ENCODE results near the gene TYMP.
"Not testable (repeated sequence)": the region's sequence is repeated elsewhere in the genome, so short reads cannot be mapped to it uniquely, and the experiment has no call there.

TYMP gene

DNA sequence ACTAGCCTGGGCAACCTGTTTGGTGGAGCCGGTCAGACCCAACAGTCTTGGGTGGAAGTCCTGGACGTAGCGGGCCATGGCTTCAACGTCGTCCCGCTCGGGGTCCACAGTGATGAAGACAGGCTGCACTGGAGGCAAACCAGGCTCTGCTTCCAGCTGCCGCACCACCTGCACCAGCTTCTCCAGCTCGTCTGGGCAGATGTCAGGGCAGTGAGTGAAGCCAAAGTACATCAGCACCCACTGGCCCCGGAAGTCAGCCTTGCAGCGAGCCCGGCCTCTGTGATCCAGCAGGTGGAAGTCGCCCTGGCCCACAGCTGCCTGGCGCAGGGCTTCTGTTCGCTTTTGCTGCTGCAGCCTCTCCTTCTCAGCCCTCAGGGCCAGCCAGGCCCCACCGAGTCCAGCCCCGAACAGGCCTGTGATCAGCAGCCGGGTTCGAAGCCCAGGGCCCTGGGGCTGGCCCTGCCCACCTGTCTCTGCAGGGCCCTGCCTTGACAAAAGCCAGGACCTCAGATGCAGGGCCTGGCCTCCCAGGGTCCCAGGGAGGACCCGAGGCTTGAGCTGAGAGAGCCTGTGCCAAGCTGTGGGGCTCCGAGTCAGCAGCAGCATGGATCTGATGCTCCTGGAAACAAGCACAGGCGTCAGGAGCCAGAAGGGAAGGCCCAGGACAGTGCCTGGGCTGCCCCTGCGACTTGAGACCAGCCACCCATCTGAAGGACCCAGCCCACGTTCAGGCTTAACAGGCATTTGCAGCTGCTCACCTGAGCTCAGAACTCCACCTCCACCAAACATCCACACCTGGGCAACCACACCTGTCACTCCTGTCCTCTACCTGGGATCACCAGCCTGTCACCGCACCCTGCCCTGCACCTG lies 5.8 kb downstream of the TYMP start:
- no peak for DNase-seq

- no peak for DNase-seq
Measured at GRCh38 chr22:50523458-50523805, 6.4 kb downstream of the TYMP start.

DNA sequence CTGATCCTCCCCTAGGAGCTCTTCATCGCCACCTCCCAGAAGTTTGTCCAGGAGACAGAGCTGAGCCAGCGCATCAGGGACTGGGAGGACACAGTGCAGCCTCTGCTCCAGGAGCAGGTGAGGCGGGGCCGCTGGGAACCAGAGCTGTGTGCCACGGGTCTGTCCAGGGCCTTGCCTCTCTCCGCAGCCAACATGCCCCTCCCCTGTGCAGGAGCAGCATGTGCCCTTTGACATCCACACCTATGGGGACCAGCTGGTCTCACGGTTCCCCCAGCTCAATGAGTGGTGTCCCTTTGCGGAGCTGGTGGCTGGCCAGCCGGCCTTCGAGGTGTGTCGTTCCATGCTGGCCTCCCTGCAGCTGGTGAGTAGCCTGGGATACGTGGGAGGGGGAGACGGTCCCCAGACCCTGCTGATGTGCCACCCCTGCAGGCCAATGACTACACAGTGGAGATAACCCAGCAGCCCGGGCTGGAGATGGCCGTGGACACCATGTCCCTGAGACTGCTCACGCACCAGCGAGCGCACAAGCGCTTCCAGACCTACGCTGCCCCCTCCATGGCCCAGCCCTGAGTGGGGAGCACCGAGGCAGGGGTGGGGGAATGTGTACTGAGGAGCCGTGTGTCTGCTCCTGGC lies 6.9 kb downstream of the TYMP start:
- DNase-seq, result no peak

GRCh38 chr22:50522208-50522805 lies 7.5 kb downstream of the TYMP start:
- DNase-seq, result no peak

- no peak for DNase-seq
Measured at GRCh38 chr22:50521710-50522109, 8.1 kb downstream of the TYMP start.

DNA sequence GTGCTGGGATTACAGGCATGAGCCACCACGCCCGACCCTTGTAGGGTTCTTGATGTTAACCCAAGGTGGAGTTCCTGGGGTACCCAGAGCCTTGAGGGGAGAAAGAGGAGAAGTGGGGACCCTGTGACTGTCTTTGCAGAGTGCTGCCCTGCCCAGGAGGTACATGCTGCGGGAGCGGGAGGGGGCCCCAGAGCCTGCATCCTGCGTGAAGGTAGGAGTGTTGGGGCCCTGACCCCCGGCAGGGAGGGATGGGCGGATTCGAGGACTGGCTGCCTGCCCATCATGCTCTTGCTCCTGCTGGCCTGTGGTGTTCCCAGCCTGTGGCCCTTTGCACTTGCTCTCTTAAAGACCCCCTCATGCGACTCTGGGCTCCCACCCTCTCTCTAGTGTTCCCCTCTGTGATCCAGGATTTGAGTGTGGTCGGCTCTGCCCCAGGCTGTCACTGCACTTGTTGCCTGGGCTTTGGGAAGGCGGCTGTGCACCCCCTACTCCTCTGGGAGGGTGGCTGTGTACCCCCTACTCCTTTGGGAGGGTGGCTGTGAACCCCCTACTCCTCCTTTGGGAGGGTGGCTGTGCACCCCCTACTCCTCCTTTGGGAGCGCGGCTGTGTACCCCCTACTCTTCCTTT lies 8.9 kb downstream of the TYMP start:
- no peak for DNase-seq

- not testable (repeated sequence) for DNase-seq
Measured at GRCh38 chr22:50520184-50520583, 9.6 kb downstream of the TYMP start.

- no peak for DNase-seq
Measured at GRCh38 chr22:50519151-50519550, 10.7 kb downstream of the TYMP start.

DNA sequence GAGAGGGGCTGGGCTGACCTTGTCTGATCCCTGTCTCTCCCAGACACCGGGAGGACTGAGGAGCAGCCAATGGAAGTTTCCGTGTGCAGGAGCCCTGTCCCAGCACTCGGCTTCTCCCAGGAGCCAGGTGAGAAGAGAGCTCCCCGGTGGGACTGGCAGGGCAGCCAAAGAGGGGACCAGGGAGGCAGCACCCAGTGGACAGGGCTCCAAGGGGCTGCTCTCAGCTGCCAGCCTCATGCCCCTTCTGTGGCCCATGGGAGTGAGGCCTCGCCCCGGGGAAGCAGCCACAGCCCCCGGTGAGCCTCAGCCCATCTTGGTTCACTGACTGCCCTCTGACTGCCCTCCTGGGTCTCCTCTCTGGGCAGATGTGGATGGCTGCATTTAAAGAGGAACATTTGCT lies 11.2 kb downstream of the TYMP start:
- no peak for DNase-seq

DNA sequence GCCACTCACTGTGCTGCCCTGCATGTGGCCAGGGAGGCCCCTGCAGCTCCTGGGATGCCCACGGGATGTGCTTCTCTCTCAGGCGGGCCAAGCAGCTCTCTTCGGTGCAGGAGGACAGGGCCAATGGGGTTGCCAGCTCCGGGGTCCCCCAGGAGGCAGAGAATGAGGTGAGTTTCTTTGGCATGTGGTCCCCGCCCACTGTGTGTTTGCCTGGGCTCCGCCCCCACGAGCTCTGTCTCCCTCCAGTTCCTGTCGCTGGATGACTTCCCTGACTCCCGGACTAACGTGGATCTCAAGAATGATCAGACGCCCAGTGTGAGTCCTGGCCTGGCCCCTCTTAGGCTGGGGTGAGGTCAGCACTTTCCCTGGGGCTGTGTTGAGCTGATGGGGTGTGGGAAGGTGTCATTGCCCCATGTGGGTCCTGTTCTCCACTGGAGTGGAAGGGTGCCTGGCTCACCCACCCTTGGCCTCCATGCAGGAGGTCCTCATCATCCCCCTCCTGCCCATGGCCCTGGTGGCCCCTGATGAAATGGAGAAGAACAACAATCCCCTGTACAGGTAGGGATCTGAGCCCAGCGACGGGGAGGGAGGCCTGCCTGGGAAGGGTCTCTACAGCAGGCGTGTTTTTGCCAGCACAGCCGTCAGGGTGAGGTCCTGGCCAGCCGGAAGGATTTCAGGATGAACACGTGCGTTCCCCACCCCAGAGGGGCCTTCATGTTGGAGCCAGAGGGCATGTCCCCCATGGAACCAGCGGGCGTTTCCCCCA lies 12.1 kb downstream of the TYMP start:
- DNase-seq, result no peak

- DNase-seq, result no peak
Measured at GRCh38 chr22:50516891-50517290, 12.9 kb downstream of the TYMP start.

DNA sequence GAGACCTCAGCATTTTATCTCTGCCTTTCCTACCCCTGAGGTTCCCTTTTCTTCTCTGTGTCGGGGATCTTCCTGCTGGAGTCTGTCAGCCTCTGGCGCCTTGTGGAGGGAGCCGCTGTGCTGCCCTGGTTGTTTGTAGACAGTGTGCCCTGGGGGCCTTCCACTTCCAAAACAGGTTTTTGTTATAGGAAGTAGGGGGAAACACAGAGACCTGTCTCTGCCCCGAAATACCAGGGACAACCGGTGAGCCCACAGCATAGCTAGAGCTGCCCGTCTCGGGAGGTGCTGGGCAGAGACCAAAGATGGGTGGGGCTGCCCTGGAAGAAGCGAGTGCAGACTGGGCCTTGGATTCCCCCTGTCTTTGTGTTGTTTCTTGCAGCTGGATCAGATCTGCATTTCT lies 13.7 kb downstream of the TYMP start:
- DNase-seq, result no peak

GRCh38 chr22:50513175-50513574 lies 16.6 kb downstream of the TYMP start:
- no peak for DNase-seq

DNA sequence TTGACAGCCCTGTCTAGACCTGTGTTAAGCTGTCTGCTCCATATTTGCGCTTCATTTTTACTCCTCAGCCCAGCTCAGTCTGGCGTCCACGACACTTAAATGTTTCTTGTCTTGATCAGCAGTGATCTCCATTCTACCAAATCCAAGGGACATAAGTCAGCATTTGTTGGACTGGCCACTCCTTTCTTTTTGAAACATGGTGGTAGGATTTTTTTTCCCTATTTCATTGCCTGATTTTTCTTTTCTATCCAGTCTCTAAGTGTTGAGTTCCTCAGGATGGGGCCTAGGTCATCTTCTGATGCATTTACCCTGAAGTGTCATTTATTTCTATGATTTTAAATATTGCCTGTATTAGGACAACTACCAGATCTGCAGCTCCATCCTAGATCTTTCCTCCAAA lies 20.9 kb downstream of the TYMP start:
- DNase-seq, result no peak

DNA sequence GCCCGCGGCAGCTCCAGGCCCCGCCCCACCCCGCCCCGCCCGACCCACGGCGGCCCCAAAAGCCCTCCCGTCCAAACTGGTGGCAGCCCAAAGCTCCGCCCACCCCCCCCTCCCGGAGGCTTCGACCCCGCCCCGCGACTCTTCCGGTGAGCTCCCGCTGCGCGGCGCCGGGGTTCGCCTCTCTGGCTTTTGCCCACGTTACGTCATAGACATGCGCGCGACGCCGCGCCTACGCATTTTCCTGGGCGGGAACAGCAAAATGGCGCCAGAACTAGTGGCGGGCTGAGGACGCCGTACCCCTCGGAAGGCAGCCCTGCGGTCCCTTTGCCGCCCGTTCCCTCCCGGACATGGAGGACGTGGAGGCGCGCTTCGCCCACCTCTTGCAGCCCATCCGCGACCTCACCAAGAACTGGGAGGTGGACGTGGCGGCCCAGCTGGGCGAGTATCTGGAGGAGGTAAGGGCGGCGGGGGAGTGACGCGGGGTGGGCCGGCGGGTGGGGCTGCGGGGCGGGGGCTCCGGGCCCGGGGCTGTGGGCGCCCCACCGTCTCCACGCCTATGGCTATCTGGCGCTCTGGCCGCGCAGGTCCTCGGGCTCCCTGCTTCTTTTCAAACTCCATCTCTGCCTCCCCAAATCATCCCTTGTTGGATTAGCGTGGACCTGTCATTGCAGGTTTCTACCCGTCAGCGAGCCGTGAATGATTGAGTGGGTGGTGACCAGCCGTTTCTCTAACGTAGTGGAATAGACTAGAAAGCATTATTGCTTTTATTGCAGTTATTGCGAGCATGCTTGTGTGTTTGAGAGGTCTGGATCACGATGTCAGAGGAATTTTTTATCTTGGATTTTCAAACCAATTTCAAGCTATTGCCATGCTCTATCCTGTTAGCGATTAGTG lies 21.6 kb downstream of the TYMP start, which contains the start of gene NCAPH2:
Gene NCAPH2 (plus strand): TSS at position 234 of the 894 bp plus-strand sequence. CDS start 114 bp downstream, at position 348.
- peak; percentile 88 for DNase-seq

DNA sequence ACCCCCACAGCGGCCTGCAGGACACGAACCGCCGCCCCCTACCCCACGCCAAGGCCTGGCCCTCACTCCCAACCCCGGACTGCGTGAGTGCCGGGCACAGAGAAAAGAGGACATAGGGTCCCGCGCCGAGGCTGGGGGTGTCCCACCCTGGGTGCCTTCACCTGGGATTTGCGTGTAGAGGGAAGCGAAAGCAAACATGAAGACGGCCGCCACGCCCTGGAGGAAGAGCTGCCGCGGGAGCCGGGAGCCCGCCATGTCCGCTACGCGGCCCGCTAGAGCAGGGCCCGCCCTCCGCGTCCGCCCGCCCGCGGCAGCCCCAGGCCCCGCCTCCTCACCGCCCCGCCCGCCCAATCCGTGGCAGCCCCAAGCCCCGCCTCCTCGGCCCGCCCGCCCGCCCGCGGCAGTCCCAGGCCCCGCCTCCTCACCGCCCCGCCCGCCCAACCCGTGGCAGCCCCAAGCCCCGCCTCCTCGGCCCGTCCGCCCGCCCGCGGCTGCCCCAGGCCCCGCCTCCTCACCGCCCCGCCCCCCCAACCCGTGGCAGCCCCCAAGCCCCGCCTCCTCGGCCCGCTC lies 22.3 kb downstream of the TYMP start, which contains the start of gene LMF2:
Gene LMF2 (minus strand): TSS at position 282 of the 570 bp plus-strand sequence. CDS start 27 bp downstream, at position 255.
- no peak for DNase-seq

- DNase-seq, result no peak
Measured at GRCh38 chr22:50506611-50507420, 23.0 kb downstream of the TYMP start.

- DNase-seq, result no peak
Measured at GRCh38 chr22:50505776-50506610, 23.8 kb downstream of the TYMP start.

GRCh38 chr22:50505276-50505775 lies 24.5 kb downstream of the TYMP start:
- DNase-seq, result no peak

Data from NCI-H2107 (cell line).